ENCODE results near the gene SCN3A. TPM values are rescaled to one million over a fixed set of nuclear protein-coding genes. Genes with fewer than 3 reads are reported as not detected.
A peak's percentile ranks its signal among the peaks of the same experiment; 100 is the strongest.

Gene SCN3A
- total RNA-seq, 1 donor from 2014 or later, result 0.95 TPM

DNA sequence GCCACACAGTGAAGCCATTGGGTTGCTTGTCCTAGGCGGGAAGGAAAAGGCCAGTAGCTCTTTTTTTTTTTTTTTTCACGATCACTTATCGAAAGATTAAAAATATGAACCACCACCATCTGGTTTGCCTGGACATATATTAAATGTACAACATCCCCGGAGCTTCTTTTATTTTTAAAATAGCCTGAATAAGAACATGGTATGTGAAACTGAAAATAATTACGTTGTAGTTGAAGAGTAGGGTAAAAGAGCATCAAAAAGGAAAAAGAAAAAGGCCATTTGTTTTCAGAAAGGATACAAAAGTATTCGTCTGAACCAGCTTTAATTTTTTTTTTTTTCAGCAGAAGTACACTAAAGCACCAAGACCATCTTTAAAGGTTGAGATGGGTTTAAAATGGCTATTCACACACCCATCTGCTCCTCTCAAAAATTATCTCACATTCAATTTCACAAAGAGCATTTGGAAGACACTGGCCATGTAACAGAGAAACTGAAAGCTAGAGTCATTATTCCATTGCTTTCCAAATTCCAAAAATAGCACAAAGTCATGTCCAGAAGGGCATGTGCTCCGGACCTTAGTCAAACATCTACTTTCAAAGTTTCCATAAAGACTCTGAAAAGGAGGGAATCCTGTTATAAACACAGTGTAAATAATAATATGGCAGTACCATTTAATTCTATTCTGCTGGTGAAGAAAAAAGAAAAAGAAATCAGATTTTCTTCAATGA is 82.9 kb downstream of the SCN3A start:
- intact Hi-C loops (cut with DNase I), result no loop called here
- peak; percentile 37 for ATAC-seq
- DNase-seq (ENCODE audit: missing footprints), result no peak

DNA sequence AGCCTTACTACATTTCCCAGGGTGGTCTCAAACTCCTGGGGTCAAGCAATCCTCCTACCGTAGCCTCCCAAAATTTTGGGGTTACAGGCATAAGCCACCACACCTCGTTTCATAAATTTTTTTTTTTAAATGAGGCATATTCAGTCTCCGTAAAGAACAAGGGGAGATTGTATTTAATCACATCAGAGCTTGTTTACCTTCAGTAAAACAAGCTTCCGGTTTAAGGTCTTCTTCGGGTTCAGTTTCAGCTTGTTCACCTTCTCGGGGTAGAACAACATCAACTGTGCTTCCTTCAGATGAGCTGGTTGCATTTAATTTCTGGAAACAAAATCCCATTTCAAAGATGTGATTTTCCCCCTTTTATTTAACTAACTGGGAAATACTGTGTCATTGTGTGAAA is 88.6 kb downstream of the SCN3A start:
- intact Hi-C loops (cut with DNase I), result no loop called here
- DNase-seq (ENCODE audit: missing footprints) (no peak), ATAC-seq (no peak)

DNA sequence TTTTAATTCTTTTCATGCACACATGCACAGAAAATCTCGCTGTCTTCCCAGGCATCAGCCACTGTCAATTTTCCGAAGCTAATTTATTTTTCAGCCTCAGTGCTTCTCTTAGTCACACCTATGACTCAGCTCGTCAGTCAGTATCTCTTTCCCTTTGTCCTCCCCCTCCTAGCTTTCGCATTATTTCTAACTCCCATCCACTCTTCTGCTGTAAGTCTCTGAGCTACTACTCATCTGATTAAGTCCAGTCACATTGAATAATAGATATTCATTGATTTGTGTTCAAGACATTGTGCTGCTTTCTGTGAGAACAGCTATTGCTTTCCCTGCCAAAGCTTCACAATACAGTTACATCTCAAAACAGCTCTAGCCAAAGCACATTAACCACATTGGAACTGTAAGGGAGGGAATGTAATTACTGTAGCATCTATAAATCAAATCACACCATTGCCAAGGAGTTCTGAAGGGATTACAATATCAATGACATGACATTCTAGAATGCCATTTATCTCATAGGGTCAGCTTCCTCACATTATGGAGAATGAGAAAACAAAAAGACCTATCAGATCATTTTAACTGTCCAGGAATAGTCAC is 89.4 kb downstream of the SCN3A start:
- intact Hi-C loops (cut with DNase I), result no loop called here
- no peak for DNase-seq (ENCODE audit: missing footprints)
- no peak for ATAC-seq

DNA sequence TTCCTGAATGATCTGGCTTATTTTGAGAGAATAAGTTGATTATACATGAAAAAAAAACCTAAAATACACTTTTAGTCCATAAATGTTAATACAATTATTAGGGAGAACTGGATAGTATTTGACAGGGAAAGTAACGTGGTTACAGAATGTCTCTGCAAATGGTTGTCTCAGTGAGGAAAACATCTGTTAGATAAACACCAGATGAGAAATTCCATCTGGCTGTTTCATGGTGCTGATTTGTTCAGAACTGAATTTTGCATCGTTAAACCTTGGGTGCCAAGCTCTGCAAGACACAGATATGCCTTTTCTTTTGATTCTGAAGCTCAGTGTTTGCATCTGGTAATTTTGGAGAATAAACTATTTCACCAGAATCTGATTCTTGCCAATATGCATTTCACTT is 90.4 kb downstream of the SCN3A start:
- DNase-seq (ENCODE audit: missing footprints), result no peak
- ATAC-seq, result no peak
- intact Hi-C loops (cut with DNase I), result no loop called here

DNA sequence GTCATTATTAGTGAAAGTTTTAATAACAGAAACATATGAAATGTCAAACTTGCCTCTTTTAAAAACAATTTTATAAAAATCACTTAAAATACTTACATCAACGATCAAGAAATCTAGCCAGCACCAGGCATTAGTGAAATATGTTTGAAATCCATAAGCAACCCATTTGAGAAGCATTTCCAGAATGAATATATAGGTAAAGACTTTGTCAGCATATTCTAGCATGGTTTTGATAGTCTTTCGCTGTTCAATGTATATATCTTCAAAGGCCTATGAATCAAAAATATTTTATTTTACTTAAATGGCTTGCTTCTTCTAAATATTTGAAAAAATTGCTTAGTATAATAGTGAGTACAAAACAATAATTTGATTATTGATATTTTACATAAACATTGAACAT is 91.1 kb downstream of the SCN3A start:
- DNase-seq (ENCODE audit: missing footprints), result no peak
- no peak for ATAC-seq
- intact Hi-C loops (cut with DNase I), result no loop called here

DNA sequence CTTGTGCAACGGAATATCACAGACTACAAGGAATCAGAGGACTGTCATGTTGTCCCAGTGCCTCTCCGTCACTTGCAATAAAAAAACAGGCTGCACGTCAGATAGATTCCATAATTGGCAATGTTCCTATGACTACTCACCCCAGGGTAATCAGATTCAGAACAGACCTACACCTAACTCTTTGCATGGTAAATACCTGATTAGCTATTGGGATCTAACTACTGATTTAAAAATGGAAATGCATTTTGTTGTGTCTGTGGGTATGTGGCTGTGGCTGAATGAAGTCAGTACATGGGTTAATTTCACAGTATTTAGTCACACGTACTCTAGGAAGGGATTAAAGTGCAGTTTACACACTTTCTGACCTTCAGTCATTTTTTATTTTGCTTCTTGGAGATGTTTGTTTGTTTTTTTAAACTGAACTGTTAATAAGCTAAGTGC is 91.7 kb downstream of the SCN3A start:
- intact Hi-C loops (cut with DNase I), result no loop called here
- ATAC-seq, result no peak
- DNase-seq (ENCODE audit: missing footprints), result no peak

DNA sequence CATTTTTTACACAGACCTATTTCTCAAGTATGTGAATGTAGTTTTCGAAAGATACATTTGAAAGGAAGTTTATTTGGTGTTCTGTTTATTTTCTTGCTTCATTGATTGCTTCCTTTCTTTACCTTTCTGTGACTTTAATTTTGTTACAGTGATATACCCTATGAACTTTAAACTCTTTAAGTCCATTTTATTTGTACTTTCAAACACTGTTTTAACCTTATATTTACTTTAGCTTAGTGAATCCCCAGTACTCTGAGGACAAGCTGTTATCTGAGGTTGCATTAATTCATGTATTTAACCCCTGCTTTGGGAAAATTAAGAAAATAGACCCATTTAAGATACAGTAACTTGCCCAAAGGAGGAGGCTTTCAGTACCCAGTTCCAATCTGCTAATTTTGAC is 93.5 kb downstream of the SCN3A start:
- ATAC-seq (no peak), DNase-seq (ENCODE audit: missing footprints) (no peak)
- intact Hi-C loops (cut with DNase I), result no loop called here

DNA sequence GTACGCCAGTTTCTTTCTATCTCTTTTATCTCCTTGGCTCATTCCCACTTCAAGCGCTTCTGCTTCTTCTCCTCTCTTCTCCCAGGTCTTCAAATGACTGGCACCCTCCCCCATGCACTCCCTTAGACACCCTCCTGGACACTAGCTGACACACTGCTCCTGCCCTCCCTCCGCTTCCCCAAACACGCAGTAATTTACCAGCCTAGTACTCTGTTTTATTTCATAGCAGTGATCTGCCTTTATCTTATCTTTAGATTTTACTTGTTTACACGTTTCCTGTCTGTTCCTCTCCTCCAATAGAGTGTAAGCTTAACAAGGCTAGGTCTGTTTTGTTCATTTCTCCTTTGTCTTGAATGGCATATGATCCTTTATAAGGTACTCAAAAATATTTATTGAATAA is 93.9 kb downstream of the SCN3A start:
- DNase-seq (ENCODE audit: missing footprints) (no peak), ATAC-seq (no peak)
- intact Hi-C loops (cut with DNase I), result no loop called here

DNA sequence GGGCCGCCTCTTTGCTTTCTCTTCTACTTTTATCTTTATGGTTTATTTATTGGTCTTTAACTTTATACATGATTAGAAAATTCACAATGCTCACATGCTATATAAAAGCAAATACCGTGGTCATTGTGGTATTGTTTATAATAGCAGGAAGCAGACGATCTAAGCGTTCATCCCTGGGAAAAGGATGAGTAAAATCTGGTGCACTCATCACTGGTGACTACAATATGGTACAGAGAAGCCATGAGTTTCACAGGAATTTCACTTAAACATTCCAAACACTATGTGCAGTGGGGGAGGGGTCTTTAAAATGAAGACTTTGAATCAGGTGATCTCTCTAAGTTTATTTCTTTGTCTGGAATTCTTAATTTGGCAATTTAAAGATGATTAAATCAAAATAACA is 97.9 kb downstream of the SCN3A start:
- ATAC-seq (no peak), DNase-seq (ENCODE audit: missing footprints) (no peak)
- intact Hi-C loops (cut with DNase I), result no loop called here

DNA sequence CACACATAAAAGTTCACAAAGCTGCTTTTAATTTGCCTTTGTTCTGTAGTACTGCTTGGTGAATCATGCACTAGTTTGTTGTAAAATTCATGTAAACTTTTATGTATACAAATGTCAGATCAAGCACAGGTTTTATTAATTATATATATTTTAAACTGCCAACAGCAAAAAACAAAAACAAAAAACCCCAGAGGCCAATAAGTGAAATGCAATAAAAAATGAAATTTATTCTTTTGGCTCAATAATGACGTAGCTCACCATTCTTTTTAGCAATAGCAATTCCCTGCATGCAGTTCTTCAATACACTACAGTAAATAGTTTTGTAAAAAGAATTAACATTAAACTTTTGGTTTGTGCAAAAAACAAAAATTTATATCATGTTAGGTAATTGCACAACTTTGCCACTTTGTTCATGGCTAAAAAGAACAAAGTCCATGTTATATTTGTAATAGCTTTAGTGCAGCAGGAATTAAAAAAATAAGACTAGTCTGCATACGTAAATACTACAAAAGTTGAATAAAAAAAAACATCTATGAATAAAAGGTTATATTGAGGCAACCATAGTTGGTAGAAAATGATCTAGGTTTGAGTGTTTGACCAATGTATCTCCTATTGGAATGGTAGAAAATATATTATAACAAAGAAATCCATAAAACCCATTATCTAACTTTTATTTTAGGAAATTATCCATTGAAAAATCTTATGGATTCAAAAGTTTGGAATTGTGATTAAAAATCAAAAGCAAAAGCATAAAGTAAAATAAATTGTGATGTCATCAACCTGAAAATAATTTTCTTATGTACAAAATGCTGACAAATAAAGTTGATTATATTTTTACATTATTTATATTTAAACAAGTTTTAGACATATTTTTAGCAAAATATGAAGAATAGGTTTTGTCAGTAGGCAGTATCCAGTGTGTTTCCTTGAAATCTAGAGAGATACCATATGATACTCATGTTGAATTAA is 115.6 kb downstream of the SCN3A start:
- ATAC-seq, result no peak
- intact Hi-C loops (cut with DNase I), result no loop called here
- no peak for DNase-seq (ENCODE audit: missing footprints)

DNA sequence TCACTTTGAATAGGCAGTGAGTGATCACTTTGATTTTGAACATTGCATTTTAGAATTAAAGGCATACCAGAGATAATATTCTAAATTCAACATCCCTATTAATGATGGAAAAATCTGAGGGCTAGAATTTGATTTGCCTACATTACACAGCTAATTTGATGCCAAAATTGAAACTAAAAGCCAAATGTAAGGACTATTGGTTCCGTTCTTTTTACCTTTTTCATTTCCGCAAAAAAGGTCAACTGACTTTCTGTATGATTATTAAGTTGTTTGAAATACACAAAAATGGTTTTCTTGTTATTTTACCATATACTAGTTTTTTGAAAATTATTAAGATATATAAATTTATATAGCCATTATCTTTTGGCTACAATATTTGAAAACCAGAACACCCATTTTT is 117.5 kb downstream of the SCN3A start:
- intact Hi-C loops (cut with DNase I), result no loop called here
- ATAC-seq (no peak), DNase-seq (ENCODE audit: missing footprints) (no peak)

DNA sequence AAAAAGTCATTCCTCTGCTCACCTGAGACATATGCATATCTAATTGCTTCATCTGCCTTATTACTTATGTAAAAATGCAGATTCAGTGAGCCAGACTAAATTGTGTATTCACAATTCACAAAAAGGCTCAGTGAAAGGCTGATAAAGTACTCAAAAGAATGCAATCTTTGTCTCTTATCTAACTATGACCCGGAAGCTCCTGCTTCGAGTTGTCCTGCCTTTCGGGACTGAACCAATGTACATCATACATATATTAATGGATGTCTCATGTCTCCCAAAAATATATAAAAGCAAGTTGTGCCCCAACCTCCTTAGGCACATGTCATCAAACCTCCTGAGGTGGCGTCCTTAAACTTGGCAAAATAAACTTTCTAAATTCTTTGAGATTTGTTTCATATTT is 120.5 kb downstream of the SCN3A start:
- DNase-seq (ENCODE audit: missing footprints) (no peak), ATAC-seq (no peak)
- intact Hi-C loops (cut with DNase I), result no loop called here

DNA sequence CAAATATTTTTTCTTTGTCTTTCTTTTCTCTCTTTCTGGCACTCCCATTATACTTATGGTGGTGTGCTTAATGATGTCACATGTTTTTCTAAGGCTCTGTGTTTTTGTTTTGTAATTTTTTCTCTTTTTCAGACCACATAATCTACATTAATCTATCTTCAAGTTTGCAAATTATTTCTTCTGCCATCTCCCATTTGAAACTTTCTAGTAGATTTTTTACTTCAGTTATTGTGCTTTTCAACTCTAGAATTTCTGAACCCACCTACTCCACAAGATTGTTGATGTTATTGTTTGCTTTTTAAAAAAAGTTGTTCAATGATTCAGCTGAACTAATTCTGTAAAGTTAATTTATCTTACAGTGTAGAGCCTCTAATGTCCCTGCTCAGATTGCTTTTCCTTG is 121.4 kb downstream of the SCN3A start:
- ATAC-seq, result no peak
- intact Hi-C loops (cut with DNase I), result no loop called here
- no peak for DNase-seq (ENCODE audit: missing footprints)

DNA sequence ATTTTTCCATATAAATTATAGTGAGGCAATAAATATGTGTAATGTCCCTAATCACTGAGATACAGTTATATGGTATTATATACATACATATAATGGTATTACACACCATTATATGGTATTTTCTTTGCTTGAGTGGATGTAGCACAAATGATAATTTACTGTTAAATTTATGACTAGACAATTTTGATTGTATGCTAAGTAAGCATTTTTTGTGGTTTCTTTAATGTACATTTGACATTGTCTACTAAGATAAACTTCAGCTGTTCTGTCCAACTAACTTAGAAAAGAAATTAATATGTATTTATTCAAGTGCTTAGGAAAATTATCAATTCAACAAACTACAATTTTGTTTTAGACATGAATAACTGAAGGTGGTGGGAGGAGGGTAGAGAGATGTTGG is 122.6 kb downstream of the SCN3A start:
- no peak for DNase-seq (ENCODE audit: missing footprints)
- intact Hi-C loops (cut with DNase I), result no loop called here
- ATAC-seq, result no peak

DNA sequence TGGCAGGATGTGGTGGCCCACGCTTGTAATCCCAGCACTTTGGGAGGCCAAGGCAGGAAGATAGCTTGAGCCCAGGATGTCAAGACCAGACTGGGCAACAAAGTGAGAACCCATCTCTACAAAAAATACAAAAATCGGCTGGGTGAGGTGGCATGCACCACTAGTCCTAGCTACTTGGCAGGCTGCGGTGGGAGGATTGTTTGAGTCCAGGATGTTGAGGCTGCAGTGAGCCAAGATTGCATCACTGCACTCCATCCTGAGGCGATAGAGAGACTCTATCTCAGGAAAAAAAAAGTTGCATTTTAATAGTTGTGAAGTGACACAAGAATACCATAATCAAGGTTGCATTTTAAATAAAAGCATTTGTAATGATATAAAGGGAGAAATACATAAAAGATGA is 124.4 kb downstream of the SCN3A start:
- intact Hi-C loops (cut with DNase I), result no loop called here
- peak; percentile 54 for DNase-seq (ENCODE audit: missing footprints)
- no peak for ATAC-seq

DNA sequence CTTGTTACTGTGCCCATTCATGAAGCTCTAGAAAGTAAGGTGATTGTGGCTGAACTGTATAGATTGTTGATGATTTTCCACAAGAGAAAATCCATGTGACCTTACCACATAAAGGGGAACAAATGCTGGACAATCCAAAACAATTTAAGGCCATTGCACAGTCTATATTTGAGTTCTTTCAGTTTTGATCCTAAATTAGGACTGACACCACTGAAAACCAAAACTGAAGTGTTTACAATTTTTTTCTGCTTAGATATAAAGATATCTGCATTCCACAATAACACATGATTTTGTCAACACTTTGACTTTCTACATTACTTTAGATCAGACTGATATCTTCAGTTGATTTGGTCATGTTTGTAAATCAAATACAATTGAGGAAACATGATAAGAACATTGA is 124.9 kb downstream of the SCN3A start:
- DNase-seq (ENCODE audit: missing footprints) (no peak), ATAC-seq (no peak)
- intact Hi-C loops (cut with DNase I), result no loop called here

DNA sequence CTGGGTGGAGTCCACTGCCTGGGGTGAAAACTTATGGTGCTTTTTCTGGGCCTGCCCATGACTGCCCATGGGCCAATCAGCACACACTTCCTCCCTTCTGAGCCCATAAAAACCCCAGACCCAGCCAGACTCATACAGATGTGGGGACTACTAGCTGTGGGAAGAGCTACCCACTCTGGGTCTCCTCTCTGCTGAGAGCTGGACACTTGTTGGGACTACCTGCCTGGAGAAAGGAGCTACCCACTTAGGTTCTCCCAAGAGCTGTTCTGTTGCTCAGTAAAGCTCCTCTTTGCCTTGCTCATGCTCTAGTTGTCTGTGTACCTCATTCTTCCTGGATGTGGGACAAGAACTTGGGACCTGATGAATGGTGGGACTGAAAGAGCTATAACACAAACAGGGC is 129.0 kb downstream of the SCN3A start:
- intact Hi-C loops (cut with DNase I), result no loop called here
- ATAC-seq, result no peak
- DNase-seq (ENCODE audit: missing footprints), result no peak

DNA sequence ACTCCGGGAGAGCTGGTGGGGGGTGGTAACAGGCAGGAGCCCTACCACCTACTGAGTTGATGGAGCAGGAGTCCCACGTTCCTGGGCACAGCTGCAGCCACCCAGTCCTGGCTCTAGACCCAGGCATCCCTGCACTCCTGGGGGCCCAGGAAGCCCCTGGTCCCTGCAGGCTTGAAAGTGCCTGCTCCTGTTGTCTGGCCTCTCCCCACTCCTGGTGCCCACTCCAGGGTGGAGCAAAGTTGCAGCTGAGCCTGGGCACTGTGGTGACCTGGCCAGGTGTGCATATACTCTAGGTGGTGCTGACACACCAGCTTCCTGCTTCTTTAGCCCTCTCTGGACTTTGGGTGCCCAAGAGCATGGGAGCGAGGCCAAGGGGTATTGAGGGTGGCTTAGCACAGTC is 129.5 kb downstream of the SCN3A start:
- intact Hi-C loops (cut with DNase I), result no loop called here
- ATAC-seq (no peak), DNase-seq (ENCODE audit: missing footprints) (no peak)

DNA sequence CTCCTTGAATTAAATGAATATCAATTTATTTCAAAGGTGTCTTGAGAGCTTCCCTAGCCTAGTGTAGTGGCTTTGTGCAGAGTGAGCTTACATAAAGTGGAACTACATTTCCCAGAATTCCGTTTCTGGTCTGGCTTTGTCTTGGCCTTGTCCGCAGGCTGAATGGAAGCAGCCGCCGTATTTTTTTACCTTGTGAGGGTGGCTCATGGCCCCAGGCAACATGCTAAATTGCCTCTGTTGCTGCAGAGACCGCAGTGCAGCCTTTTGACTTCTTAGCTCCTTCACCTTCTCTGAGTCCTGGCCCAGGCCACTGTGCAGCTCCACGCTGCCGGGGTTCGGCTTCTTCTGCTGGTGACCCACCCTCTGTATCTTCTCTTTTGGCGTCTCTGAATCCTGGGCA is 133.8 kb downstream of the SCN3A start:
- intact Hi-C loops (cut with DNase I), result no loop called here
- no peak for DNase-seq (ENCODE audit: missing footprints)
- ATAC-seq, result no peak

DNA sequence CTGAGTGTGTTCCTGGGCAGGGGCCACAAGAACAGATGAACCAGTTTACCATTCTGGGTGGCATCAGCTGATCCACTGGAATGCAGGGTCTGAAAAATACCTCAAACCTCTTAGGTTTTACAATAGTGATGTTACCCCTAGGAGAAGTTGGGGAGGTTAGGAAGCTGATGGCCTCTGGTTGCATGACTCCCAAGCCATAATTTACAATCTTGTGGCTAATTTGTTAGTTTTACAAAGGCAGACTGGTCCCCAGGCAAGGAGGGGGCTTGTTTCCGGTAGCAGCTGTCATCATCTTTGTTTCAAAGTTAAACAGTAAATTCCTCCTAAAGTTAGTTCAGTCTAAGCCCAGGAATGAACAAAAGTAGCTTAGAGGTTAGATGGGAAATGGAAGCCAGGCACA is 134.7 kb downstream of the SCN3A start:
- intact Hi-C loops (cut with DNase I), result no loop called here
- DNase-seq (ENCODE audit: missing footprints), result no peak
- no peak for ATAC-seq

All from Right ventricle myocardium inferior (tissue), 1 donor.